ENCODE results near the gene GSKIP.
"Not testable (repeated sequence)": the region's sequence is repeated elsewhere in the genome, so short reads cannot be mapped to it uniquely, and the experiment has no call there.

GSKIP gene
- total RNA-seq = 21.6 to 38.6 (median 36.5) reads per million in 3 experiments

DNA sequence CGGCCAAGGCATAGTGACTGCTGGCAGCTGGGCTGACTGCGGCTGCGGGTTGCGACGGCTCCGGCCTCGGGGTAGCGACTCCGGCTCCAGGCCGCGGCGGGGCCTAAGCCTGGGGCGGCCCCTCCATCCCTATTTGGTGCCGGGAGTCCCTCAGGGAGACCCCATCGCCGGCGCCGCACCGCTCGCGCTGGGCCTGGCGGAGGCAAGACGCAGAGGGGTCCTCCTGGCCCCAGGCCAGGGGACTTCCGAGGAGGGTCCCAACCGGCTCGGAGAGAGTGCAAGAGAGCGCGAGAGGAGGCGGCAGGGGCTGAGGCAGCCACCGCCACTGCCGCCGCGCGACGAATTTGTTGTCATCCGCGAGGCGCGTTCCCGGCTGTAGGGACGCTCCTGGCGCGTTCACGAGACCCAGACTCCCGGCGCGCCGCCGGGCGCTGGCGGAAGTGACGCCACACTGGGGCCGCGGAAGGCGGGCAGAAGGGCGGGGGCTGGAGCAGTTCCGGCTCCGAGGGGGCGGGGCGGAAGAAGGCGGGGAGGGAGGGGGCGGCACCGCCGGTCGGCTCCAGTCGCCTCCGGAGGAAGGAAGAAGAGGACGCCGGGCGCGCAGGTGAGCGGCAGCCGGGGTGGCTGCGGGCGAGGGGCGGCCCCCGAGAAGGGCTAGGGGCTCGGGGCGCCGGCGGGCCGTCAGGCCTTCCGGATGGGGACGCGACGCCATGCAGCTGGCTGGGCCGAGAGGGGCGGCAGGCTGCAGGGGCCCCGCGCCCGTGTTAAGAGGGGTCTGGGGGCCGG lies at the start of gene GSKIP, which contains the start of gene ATG2B:
Gene GSKIP, plus strand, starts transcription at position 562 of the 786 bp plus-strand sequence. CDS start 18,722 bp downstream, outside the sequence.
Gene ATG2B, minus strand, starts transcription at position 377 of the 786 bp plus-strand sequence. Its CDS starts 365 bp downstream, at position 12.
- peak; percentile 97 for DNase-seq

GRCh38 chr14:96316087-96316486 lies 47.2 kb upstream of the GSKIP start:
- no peak for DNase-seq

DNA sequence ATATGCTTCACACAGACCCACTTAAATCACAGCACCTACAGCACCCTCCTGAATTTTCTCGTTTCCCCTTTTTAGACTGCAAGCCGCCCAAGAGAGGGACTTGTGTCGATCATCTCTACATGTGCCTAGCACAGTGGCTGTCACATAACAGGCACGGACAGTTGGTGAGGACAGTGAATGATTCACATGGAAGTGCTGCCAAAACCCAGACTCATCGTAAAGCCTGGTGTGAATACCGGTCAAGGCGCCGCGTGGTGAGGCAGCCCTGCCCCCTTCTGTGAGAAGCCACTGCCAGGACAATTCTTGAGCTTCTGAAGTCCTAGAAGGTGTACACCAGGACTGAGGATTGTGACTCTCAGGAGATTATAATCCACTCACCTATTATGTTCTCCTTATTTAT lies 44.5 kb upstream of the GSKIP start:
- DNase-seq = no peak

- DNase-seq = no peak
Observed at GRCh38 chr14:96320605-96321004, 42.7 kb upstream of the GSKIP start.

GRCh38 chr14:96324219-96324618 lies 39.1 kb upstream of the GSKIP start:
- DNase-seq = no peak

GRCh38 chr14:96338551-96338950 lies 24.8 kb upstream of the GSKIP start:
- no peak for DNase-seq

DNA sequence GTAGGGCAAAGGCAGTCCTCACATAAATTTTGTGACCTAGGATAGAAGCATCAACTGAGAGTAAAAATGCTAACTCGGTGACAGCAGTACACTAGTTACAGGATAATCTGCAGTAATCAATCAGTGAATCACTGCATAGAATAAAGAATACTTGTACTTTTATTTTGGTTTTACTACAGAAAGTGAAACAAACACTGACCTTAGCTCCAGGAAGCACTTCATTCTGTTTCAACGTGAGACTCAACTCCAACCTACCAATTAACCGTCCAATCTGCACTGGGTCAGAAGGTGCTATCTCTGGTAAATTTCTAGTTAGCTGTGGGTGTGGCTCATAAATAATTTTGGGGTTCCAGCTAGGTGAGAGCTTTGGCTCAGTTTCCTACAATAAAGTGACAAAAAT lies 22.0 kb upstream of the GSKIP start:
- no peak for DNase-seq

GRCh38 chr14:96345669-96346068 lies 17.7 kb upstream of the GSKIP start:
- no peak for DNase-seq

GRCh38 chr14:96347957-96348356 lies 15.4 kb upstream of the GSKIP start:
- not testable (repeated sequence) for DNase-seq

DNA sequence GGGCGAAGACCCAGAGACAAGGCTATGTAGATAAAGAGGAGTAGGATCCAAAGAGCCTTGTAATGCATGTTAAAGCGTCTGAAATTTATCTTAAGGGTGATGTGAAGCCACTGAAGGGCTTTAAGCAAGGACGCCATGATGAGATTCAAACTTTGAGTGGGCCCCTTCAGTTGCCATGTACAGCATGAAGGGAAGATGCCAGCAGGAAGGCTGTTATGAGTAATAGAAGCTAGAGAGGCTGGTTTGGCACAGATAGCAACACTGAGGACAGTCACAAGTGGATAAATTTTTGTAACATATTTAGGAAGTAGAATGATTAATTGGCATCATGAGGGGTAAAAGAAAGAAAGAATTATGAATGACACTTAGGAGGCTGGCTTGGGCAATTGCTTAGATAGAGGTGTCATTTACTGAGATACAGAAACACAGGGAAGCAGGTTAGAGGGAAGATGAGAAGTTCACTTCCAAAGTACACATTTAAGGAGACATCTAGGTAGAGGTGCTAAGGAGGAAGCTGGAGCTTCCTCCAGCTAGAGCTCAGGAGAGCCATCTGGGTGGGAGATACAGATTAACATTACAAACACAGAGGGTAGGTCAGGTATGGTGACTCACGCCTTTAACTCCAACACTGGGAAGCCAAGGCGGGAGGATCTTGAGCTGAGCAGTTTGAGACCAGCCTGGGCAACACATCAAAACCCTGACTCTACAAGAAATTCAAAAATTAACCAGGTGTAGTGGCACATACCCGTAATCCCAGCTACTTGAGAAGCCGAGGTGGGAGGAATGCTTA lies 13.8 kb upstream of the GSKIP start:
- no peak for DNase-seq

- DNase-seq = no peak
Observed at GRCh38 chr14:96351986-96352385, 11.3 kb upstream of the GSKIP start.

DNA sequence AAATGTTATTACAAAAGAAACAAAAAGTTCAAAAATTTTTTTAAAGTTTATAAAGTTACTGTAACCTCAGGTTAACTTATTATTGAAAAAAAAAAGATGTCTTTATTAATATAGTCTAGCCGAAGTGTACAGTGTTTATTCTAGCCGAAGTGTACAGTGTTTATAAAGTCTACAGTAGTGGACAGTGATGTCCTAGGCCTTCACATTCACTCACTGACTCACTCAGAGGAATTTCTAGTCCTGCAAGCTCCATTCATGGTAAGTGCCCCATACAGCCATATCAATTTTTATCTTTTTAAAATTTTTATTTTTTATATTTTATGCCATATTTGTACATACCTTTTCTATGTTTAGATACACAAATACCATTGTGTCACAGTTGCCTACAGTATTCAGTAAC lies 10.6 kb upstream of the GSKIP start:
- no peak for DNase-seq

DNA sequence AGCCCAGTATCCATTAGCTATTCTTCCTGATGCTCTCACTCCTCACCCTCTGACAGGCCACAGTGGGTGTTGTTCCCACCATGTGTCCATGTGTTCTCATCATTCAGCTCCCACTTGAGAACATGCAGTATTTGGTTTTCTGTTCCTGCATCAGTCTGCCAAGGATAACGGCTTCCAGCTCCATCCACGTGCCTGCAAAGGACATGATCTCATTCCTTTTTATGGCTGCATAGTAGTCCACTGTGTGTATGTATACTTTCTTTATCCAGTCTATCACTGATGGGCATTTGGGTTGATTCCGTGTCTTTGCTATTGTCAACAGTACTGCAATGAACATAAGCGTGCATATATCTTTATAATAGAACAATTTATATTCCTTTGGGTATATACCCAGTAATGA lies 9.1 kb upstream of the GSKIP start:
- DNase-seq = no peak

- no peak for DNase-seq
Observed at GRCh38 chr14:96357216-96357615, 6.1 kb upstream of the GSKIP start.

GRCh38 chr14:96359959-96360358 lies 3.4 kb upstream of the GSKIP start:
- no peak for DNase-seq

- peak; percentile 74 for DNase-seq
Observed at GRCh38 chr14:96362071-96362964, 1.0 kb upstream of the GSKIP start.

- DNase-seq = peak; percentile 37
Observed at GRCh38 chr14:96363751-96364336, 518 bp downstream of the GSKIP start.

DNA sequence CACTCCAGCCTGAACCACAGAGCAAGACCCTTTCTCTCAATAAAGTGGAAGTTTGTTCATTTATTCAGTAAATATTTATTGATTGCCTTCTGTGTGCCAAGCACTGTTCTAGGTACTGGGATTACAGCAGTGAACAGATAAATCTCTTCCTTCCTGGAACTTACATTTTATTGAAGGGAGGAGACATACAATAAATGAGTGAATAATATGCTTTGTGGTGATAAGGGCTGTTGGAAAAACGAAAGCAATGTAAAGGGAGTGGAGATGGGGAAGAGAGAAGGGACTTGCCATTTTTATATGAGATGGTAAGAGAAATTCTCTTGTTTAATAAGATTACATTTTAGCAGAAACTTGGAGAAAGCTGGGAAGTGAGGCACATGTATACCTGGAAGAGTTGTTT lies 1.6 kb downstream of the GSKIP start:
- DNase-seq = no peak

- DNase-seq = no peak
Observed at GRCh38 chr14:96368534-96368933, 5.2 kb downstream of the GSKIP start.

DNA sequence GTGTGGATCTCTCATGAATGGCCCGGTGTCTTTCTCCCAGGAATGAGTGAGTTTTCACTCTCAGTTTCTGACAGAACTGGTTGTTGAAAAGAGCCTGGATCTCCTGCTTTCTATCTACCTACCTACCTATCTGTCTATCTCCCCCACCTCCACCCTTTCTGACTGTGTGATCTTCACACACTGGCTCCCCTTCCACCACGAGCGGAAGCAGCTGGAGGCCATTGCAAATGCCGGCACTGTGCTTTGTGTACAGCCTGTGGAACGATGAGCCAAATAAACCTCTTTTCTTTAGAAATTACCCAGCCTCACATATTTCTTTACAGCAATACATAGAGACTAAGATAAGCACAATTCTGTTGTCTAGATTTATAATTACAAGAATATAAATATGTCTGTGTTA lies 7.2 kb downstream of the GSKIP start:
- no peak for DNase-seq

DNA sequence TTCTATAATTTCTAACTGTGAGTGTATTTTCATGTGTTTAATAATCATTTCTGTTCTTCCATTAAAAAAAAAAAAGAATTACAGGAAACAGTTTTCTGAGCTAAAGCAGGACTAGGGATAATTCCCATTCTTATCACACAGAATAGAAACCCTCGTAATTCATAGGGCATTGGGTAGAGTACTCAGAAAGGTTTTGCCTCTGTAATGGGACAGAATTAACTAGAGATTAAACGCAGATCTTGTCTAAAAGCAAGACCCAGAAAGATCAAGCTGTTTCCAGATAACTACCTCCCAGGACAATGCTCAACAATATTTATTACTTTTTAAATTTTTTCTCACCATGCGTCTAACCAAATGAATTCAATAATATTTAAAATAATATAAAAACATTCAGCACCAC lies 10.2 kb downstream of the GSKIP start:
- no peak for DNase-seq

- no peak for DNase-seq
Observed at GRCh38 chr14:96376093-96376492, 12.8 kb downstream of the GSKIP start.
